CD4-positive, alpha-beta T cell treated with Interleukin-4 for 1 hour (primary cell): ENCODE measurements around the gene MSMO1.
"Not testable (repeated sequence)": the region's sequence is repeated elsewhere in the genome, so short reads cannot be mapped to it uniquely, and the experiment has no call there.

ENCODE experiments used
- DNase-seq, 2 donors: peaks; one replicate each; pipeline ENCODE4 v3.0.0-alpha.2; 2020 to 2022

MSMO1 gene

GRCh38 chr4:165325732-165326512 is 1.5 kb upstream of the MSMO1 start:
- DNase-seq: no peak

- peak in 1 of 2 donors; percentile 22 for DNase-seq
Measured at GRCh38 chr4:165326831-165327210, 648 bp upstream of the MSMO1 start.

GRCh38 chr4:165328101-165328425 is 594 bp downstream of the MSMO1 start:
- no peak for DNase-seq

GRCh38 chr4:165328708-165329107 is 1.2 kb downstream of the MSMO1 start:
- no peak for DNase-seq

GRCh38 chr4:165330071-165330470 is 2.6 kb downstream of the MSMO1 start:
- DNase-seq: no peak

- DNase-seq: no peak
Measured at GRCh38 chr4:165330666-165331065, 3.2 kb downstream of the MSMO1 start.

GRCh38 chr4:165331359-165331758 is 3.9 kb downstream of the MSMO1 start:
- DNase-seq: no peak

GRCh38 chr4:165331823-165332222 is 4.4 kb downstream of the MSMO1 start:
- DNase-seq: no peak

GRCh38 chr4:165332502-165332901 is 5.0 kb downstream of the MSMO1 start:
- no peak for DNase-seq

GRCh38 chr4:165335163-165335703 is 7.8 kb downstream of the MSMO1 start:
- DNase-seq: no peak

GRCh38 chr4:165336743-165337142 is 9.3 kb downstream of the MSMO1 start:
- DNase-seq: no peak

GRCh38 chr4:165342340-165342739 is 14.9 kb downstream of the MSMO1 start:
- DNase-seq: not testable (repeated sequence)

- peak in 1 of 2 donors; percentile 20 for DNase-seq
Measured at GRCh38 chr4:165343353-165344191, 16.1 kb downstream of the MSMO1 start.

GRCh38 chr4:165345666-165346417 is 18.4 kb downstream of the MSMO1 start:
- no peak for DNase-seq

GRCh38 chr4:165347647-165348569 is 20.4 kb downstream of the MSMO1 start:
- no peak for DNase-seq

GRCh38 chr4:165351359-165352130 is 24.1 kb downstream of the MSMO1 start:
- DNase-seq: no peak

GRCh38 chr4:165355900-165356300 is 28.4 kb downstream of the MSMO1 start:
- no peak for DNase-seq

GRCh38 chr4:165359506-165359905 is 32.0 kb downstream of the MSMO1 start:
- DNase-seq: no peak

- DNase-seq: no peak
Measured at GRCh38 chr4:165360041-165360695, 32.7 kb downstream of the MSMO1 start.

GRCh38 chr4:165360985-165361670 is 33.7 kb downstream of the MSMO1 start:
- no peak for DNase-seq
